Mononuclear cell (primary cell): ENCODE data around the gene DLG2. TPM values are rescaled to one million over a fixed set of nuclear protein-coding genes. Genes with fewer than 3 reads are reported as not detected.
A peak's percentile ranks its signal among the peaks of the same experiment; 100 is the strongest.
"Not testable (repeated sequence)": the region's sequence is repeated elsewhere in the genome, so short reads cannot be mapped to it uniquely, and the experiment has no call there.

Source experiments
- H3K27me3 ChIP-seq: 2 replicates; pipeline ENCODE4 v1.6.0; 2011; ENCODE audit warnings: low read length, control low read depth; ENCODE audit not compliant: insufficient read depth
- H3K4me1 ChIP-seq: 2 replicates; pipeline ENCODE4 v1.5.1; 2011; ENCODE audit warnings: mild to moderate bottlenecking, low read length, control low read depth; ENCODE audit not compliant: insufficient read depth
- H3K4me3 ChIP-seq: 2 replicates; pipeline ENCODE4 v1.5.1; 2011; ENCODE audit warnings: mild to moderate bottlenecking, low read length, moderate library complexity
- H3K9me3 ChIP-seq: 2 replicates; pipeline ENCODE4 v1.5.1; 2011; ENCODE audit warnings: low read depth, mild to moderate bottlenecking, control low read depth, low read length
- total RNA-seq: library from RNA; depleted of rRNA; stranded (reverse); fragments of >200 nt; gene quantifications from one replicate; pipeline ENCODE4 v1.2.3, GENCODE V29; 2012

The DLG2 gene
- total RNA-seq, 1 donor: 1.6 TPM

- not testable (repeated sequence) for H3K4me1 ChIP-seq, H3K27me3 ChIP-seq, H3K9me3 ChIP-seq, H3K4me3 ChIP-seq
Observed at GRCh38 chr11:85654343-85654742, 27.2 kb upstream of the DLG2 start.

- Histone ChIP-seq H3K9me3 (no peaks in the 10 kb centered on the region), H3K27me3 (no peaks in the 10 kb centered on the region), H3K4me3 (no peak overlapping the region), H3K4me1 (peaks cover 6% of the 10 kb centered on the region)
Observed at GRCh38 chr11:85652786-85653447, 25.8 kb upstream of the DLG2 start.

- Histone ChIP-seq H3K4me3 (no peak overlapping the region), H3K4me1 (peaks cover 13% of the 10 kb centered on the region), H3K9me3 (no peaks in the 10 kb centered on the region), H3K27me3 (no peaks in the 10 kb centered on the region)
Observed at GRCh38 chr11:85651118-85651517, 24.0 kb upstream of the DLG2 start.

- Histone ChIP-seq H3K27me3 (peaks cover 25% of the 10 kb centered on the region), H3K4me1 (peaks cover 13% of the 10 kb centered on the region), H3K4me3 (peak within 1 kb of the TSS; percentile 87), H3K9me3 (no peaks in the 10 kb centered on the region)
Observed at GRCh38 chr11:85647604-85648299, 20.6 kb upstream of the DLG2 start, which contains the start of gene TMEM126A. TMEM126A (plus strand) TSS chr11:85647967; CDS start chr11:85650256, 2,289 bp downstream.

- H3K27me3 ChIP-seq: peaks cover 30% of the 10 kb centered on the region
- H3K9me3 ChIP-seq: no peaks in the 10 kb centered on the region
- peak overlapping the region; percentile 87 for H3K4me3 ChIP-seq
- peaks cover 13% of the 10 kb centered on the region for H3K4me1 ChIP-seq
Observed at GRCh38 chr11:85647078-85647477, 19.9 kb upstream of the DLG2 start.

GRCh38 chr11:85643191-85643614 lies 16.1 kb upstream of the DLG2 start:
- Histone ChIP-seq H3K27me3 (peaks cover 30% of the 10 kb centered on the region), H3K9me3 (no peaks in the 10 kb centered on the region), H3K4me3 (no peak overlapping the region), H3K4me1 (peaks cover 9% of the 10 kb centered on the region)

GRCh38 chr11:85634747-85635146 lies 7.6 kb upstream of the DLG2 start:
- Histone ChIP-seq H3K27me3 (no peaks in the 10 kb centered on the region), H3K4me3 (no peak overlapping the region), H3K4me1 (peaks cover 3% of the 10 kb centered on the region), H3K9me3 (no peaks in the 10 kb centered on the region)

GRCh38 chr11:85628771-85629341 lies 1.7 kb upstream of the DLG2 start:
- Histone ChIP-seq H3K4me1 (peaks cover 21% of the 10 kb centered on the region), H3K4me3 (peak overlapping the region; percentile 81), H3K9me3 (no peaks in the 10 kb centered on the region), H3K27me3 (no peaks in the 10 kb centered on the region)

- peaks cover 21% of the 10 kb centered on the region for H3K4me1 ChIP-seq
- no peaks in the 10 kb centered on the region for H3K27me3 ChIP-seq
- peak within 1 kb of the TSS; percentile 81 for H3K4me3 ChIP-seq
- no peaks in the 10 kb centered on the region for H3K9me3 ChIP-seq
Observed at GRCh38 chr11:85627998-85628770, 1.0 kb upstream of the DLG2 start, which contains the start of gene TMEM126B. TMEM126B (plus strand) TSS chr11:85628593; CDS start chr11:85628608, 15 bp downstream.

- Histone ChIP-seq H3K4me3 (no peak overlapping the region), H3K27me3 (no peaks in the 10 kb centered on the region), H3K9me3 (no peaks in the 10 kb centered on the region), H3K4me1 (peaks cover 21% of the 10 kb centered on the region)
Observed at GRCh38 chr11:85626496-85626895, 648 bp downstream of the DLG2 start.

GRCh38 chr11:85620256-85620655 lies 6.9 kb downstream of the DLG2 start:
- Histone ChIP-seq H3K4me1 (no peaks in the 10 kb centered on the region), H3K9me3 (no peaks in the 10 kb centered on the region), H3K4me3 (no peak overlapping the region), H3K27me3 (no peaks in the 10 kb centered on the region)

GRCh38 chr11:85619499-85619898 lies 7.6 kb downstream of the DLG2 start:
- no peaks in the 10 kb centered on the region for H3K27me3 ChIP-seq
- no peak overlapping the region for H3K4me3 ChIP-seq
- H3K9me3 ChIP-seq: no peaks in the 10 kb centered on the region
- no peaks in the 10 kb centered on the region for H3K4me1 ChIP-seq

GRCh38 chr11:85611643-85612042 lies 15.5 kb downstream of the DLG2 start:
- not testable (repeated sequence) for H3K4me1 ChIP-seq, H3K9me3 ChIP-seq, H3K27me3 ChIP-seq, H3K4me3 ChIP-seq

- not testable (repeated sequence) for H3K27me3 ChIP-seq, H3K4me1 ChIP-seq, H3K9me3 ChIP-seq, H3K4me3 ChIP-seq
Observed at GRCh38 chr11:85609286-85609685, 17.9 kb downstream of the DLG2 start.

GRCh38 chr11:85608621-85609020 lies 18.5 kb downstream of the DLG2 start:
- H3K9me3 ChIP-seq, H3K27me3 ChIP-seq, H3K4me3 ChIP-seq, H3K4me1 ChIP-seq: not testable (repeated sequence)
